Endothelial cell of umbilical vein (primary cell): ENCODE data around the gene RPP30. TPM values are rescaled to one million over a fixed set of nuclear protein-coding genes. Genes with fewer than 3 reads are reported as not detected.

ENCODE experiments used
- BruUV-seq: library from RNA; stranded (reverse); fragments of 400-500 nt; replicated peaks from 2 replicates; lab custom pipeline; 2021; lab: Mats Ljungman, UMichigan
- CTCF ChIA-PET: fragments of 300-600, 350-600 bp; sonication (Branson Sonifier 250); formaldehyde crosslinking; loops from one replicate; lab custom pipeline; 2021; ENCODE audit warnings: antibody characterized with exemption, inconsistent platforms; lab: Charles Lee
- POLR2A ChIA-PET: fragments of 300-600, 350-600 bp; sonication (Branson Sonifier 250); formaldehyde crosslinking; loops from one replicate; lab custom pipeline; 2021; ENCODE audit warnings: antibody characterized with exemption, inconsistent platforms; lab: Charles Lee
- DNase-seq: peaks from one replicate; pipeline ENCODE4 v3.0.0-alpha.2; 2011; ENCODE audit warnings: low read depth, low spot score
- FAIRE-seq: peaks from 2 replicates; lab custom pipeline; 2011; peaks lifted over from hg19 to GRCh38; lab: Jason Lieb, UNC
- H2AFZ ChIP-seq: 2 replicates; pipeline ENCODE4 v1.6.0; 2012; ENCODE audit warnings: low read depth, low read length, control low read depth, inconsistent platforms
- H3K27ac ChIP-seq: 2 replicates; pipeline ENCODE4 v1.5.1; 2011; ENCODE audit warnings: low read depth, mild to moderate bottlenecking, control low read depth, low read length, moderate library complexity; ENCODE audit not compliant: insufficient read depth
- H3K27me3 ChIP-seq, 2 experiments: 2 replicates each; pipeline versions ENCODE4 v1.6.0 to v1.6.1; 2011; ENCODE audit warnings: low read length in 2 of 2, mixed read lengths in 1 of 2; ENCODE audit not compliant: control insufficient read depth in 2 of 2, insufficient read depth in 2 of 2
- H3K36me3 ChIP-seq, 2 experiments: 2 replicates in 1 of 2; 3 replicates in 1 of 2; pipeline ENCODE4 v1.5.1; 2011; ENCODE audit warnings: low read length in 2 of 2, mild to moderate bottlenecking in 1 of 2, moderate library complexity in 1 of 2; ENCODE audit not compliant: control insufficient read depth in 2 of 2, insufficient read depth in 2 of 2; ENCODE audit errors: extremely low read depth in 1 of 2
- H3K4me1 ChIP-seq: 3 replicates; pipeline ENCODE4 v1.5.1; 2011; ENCODE audit warnings: mild to moderate bottlenecking, low read length; ENCODE audit not compliant: control insufficient read depth, insufficient read depth; ENCODE audit errors: extremely low read depth
- H3K4me2 ChIP-seq: 2 replicates; pipeline ENCODE4 v1.6.1; 2011; ENCODE audit warnings: low read length, control low read depth, mixed read lengths; ENCODE audit not compliant: insufficient read depth
- H3K4me3 ChIP-seq, 3 experiments: fragments of 200-600 bp in 1 of 3; sonication (generic), shearing (Covaris generic) in 1 of 3; replicated peaks in 1 of 3; 2 replicates each; pipeline ENCODE4 v1.5.1; 2011 to 2016; ENCODE audit warnings: control low read depth in 3 of 3, low read length in 3 of 3, mild to moderate bottlenecking in 2 of 3, inconsistent platforms in 1 of 3, low read depth in 1 of 3, moderate library complexity in 1 of 3; ENCODE audit not compliant: insufficient read depth in 1 of 3
- H3K79me2 ChIP-seq: 2 replicates; pipeline ENCODE4 v1.6.0; 2012; ENCODE audit warnings: low read length, inconsistent platforms; ENCODE audit not compliant: control insufficient read depth, insufficient read depth
- H3K9ac ChIP-seq: replicated peaks from 2 replicates; pipeline ENCODE3; 2011; ENCODE audit warnings: low read length, control low read depth; ENCODE audit not compliant: insufficient read depth; ENCODE audit errors: extremely low read depth
- H3K9me1 ChIP-seq: replicated peaks from 3 replicates; pipeline ENCODE4 v1.6.0; 2011; ENCODE audit warnings: mild to moderate bottlenecking, low read length; ENCODE audit not compliant: control insufficient read depth, insufficient read depth; ENCODE audit errors: extremely low read depth
- H3K9me3 ChIP-seq: replicated peaks from 2 replicates; pipeline ENCODE4 v1.5.1; 2012; ENCODE audit warnings: low read length, inconsistent platforms; ENCODE audit not compliant: control insufficient read depth, insufficient read depth
- H4K20me1 ChIP-seq: replicated peaks from 2 replicates; pipeline ENCODE3; 2011; ENCODE audit warnings: mild to moderate bottlenecking, low read length; ENCODE audit not compliant: control insufficient read depth, insufficient read depth; ENCODE audit errors: extremely low read depth
- EZH2 ChIP-seq: IDR thresholded peaks from 2 replicates; pipeline ENCODE4 v1.6.1; 2012; ENCODE audit warnings: borderline replicate concordance, low read depth, mild to moderate bottlenecking, moderate library complexity, low read length, inconsistent platforms; ENCODE audit not compliant: severe bottlenecking
- FOS ChIP-seq: IDR thresholded peaks from 2 replicates; pipeline ENCODE4 v1.6.1; 2011; ENCODE audit warnings: mild to moderate bottlenecking, low read length, moderate library complexity, borderline replicate concordance; ENCODE audit not compliant: insufficient read depth
- GATA2 ChIP-seq: IDR thresholded peaks from 2 replicates; pipeline ENCODE4 v1.7.0; 2011; ENCODE audit warnings: low read depth, mild to moderate bottlenecking, moderate library complexity, mixed read lengths, low read length; ENCODE audit not compliant: insufficient read length, insufficient read depth
- JUN ChIP-seq: IDR thresholded peaks from 2 replicates; pipeline ENCODE4 v1.6.1; 2011; ENCODE audit warnings: borderline replicate concordance, low read depth; ENCODE audit not compliant: insufficient read length, insufficient read depth
- MYC ChIP-seq: IDR thresholded peaks from one replicate; pipeline ENCODE4 v1.6.1; 2011; ENCODE audit warnings: mild to moderate bottlenecking, low read depth, low read length
- POLR2A ChIP-seq: IDR thresholded peaks from 2 replicates; pipeline ENCODE4 v1.6.1; 2012; ENCODE audit warnings: low read depth, mild to moderate bottlenecking, control low read depth, low read length
- POLR2AphosphoS5 ChIP-seq: IDR thresholded peaks from 2 replicates; pipeline ENCODE4 v1.6.1; 2012; ENCODE audit warnings: low read depth, mild to moderate bottlenecking, control low read depth, low read length, moderate library complexity; ENCODE audit not compliant: insufficient read depth
- dilution Hi-C: fragments of 300-500 bp; cut with MboI; formaldehyde crosslinking; loops from one replicate; pipeline ENCODE4 v1.15.0; 2019; ENCODE audit warnings: low sequenced_read_pairs; ENCODE audit not compliant: extremely low pct_ligation_motif_present
- intact Hi-C: fragments of 100-400 bp; cut with micrococcal nuclease; formaldehyde crosslinking; loops from one replicate; pipeline ENCODE4 v1.10.0; 2022
- polyA plus RNA-seq, 4 experiments: library from polyadenylated mRNA; depleted of rRNA in 3 of 4; stranded (reverse) in 3 of 4; unstranded in 1 of 4; fragments of >200 nt; gene quantifications; 2 replicates each; pipeline versions ENCODE4 v1.2.1 to v1.2.3, GENCODE V29; 2011 to 2012; ENCODE audit warnings: missing spikeins in 1 of 4
- total RNA-seq: library from RNA; stranded (reverse); gene quantifications from 2 replicates; pipeline ENCODE4 v1.2.3, GENCODE V29; 2021
- TF ChIP-seq, protein P1 (sequence below), 2 donors: IDR thresholded peaks; 1 replicate in 1 of 2; 2 replicates in 1 of 2; pipeline ENCODE4 v1.5.1; 2011; ENCODE audit warnings: low read length in 2 of 2, mild to moderate bottlenecking in 2 of 2, moderate library complexity in 2 of 2, control low read depth in 1 of 2, inconsistent platforms in 1 of 2, low read depth in 1 of 2; ENCODE audit not compliant: insufficient read depth in 1 of 2; ENCODE audit errors: extremely low read depth in 1 of 2
- TF ChIP-seq, protein P2 (sequence below): IDR thresholded peaks from 2 replicates; pipeline ENCODE4 v1.6.1; 2011; ENCODE audit not compliant: insufficient read depth, insufficient read length

Gene RPP30
- total and polyA plus RNA-seq, 2 donors (not counting 3 experiments of a cell fraction or from before 2014, with no cell fraction given): 21.1 to 47.8 TPM

DNA sequence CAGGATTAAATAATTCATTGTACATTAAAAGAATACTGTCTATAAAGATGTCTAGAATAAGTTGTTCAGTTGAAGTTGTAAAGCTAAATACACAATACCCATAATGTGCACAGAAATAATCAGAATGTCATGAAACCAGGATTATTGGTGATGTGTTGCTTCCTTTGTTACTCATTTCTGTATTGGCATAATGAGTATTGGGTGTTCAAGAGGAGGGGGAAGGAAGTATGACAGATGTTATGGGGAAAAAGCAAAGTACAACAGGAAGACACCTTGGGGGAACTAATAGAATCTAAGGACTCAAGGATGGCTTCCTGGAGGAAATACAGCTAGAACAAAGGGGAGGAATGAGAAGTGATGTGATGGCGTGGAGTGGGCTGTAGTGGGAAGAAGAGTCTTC lies 34.2 kb downstream of the RPP30 start:
- Histone ChIP-seq H3K79me2 (no peaks in the 10 kb centered on the region), H3K4me2 (peak overlapping the region; percentile 21), H3K36me3 (peaks cover 0 to 3% of the 10 kb centered on the region in 2 experiments), H3K27me3 (no peaks in the 10 kb centered on the region), H3K9me1 (no peaks in the 10 kb centered on the region), H3K9me3 (no peaks in the 10 kb centered on the region), H3K9ac (no peak overlapping the region), H3K4me3 (no peak overlapping the region), H3K4me1 (peaks cover 11% of the 10 kb centered on the region), H2AFZ (no peak overlapping the region), H3K27ac (no peak overlapping the region), H4K20me1 (no peaks in the 10 kb centered on the region)
- ChIA-PET CTCF (interaction anchor here (1.0 kb wide), 1 partner anchor 368 kb away, joined by 3 read pairs; no protein-coding TSS in a partner anchor), POLR2A (no interaction called here)
- FAIRE-seq (no peak), DNase-seq (no peak)
- BruUV-seq: no TSS peak
- dilution Hi-C loops: no loop called here
- intact Hi-C loops: no loop called here
- TF ChIP-seq, protein P1, sequence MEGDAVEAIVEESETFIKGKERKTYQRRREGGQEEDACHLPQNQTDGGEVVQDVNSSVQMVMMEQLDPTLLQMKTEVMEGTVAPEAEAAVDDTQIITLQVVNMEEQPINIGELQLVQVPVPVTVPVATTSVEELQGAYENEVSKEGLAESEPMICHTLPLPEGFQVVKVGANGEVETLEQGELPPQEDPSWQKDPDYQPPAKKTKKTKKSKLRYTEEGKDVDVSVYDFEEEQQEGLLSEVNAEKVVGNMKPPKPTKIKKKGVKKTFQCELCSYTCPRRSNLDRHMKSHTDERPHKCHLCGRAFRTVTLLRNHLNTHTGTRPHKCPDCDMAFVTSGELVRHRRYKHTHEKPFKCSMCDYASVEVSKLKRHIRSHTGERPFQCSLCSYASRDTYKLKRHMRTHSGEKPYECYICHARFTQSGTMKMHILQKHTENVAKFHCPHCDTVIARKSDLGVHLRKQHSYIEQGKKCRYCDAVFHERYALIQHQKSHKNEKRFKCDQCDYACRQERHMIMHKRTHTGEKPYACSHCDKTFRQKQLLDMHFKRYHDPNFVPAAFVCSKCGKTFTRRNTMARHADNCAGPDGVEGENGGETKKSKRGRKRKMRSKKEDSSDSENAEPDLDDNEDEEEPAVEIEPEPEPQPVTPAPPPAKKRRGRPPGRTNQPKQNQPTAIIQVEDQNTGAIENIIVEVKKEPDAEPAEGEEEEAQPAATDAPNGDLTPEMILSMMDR (IDR thresholded peaks at IDR 0.05; ENCODE audit: extremely low read depth in 1 of 2, insufficient read depth in 1 of 2, low read depth in 1 of 2, low read length in 2 of 2): no peak
- peak; percentile 40 for TF ChIP-seq FOS

DNA sequence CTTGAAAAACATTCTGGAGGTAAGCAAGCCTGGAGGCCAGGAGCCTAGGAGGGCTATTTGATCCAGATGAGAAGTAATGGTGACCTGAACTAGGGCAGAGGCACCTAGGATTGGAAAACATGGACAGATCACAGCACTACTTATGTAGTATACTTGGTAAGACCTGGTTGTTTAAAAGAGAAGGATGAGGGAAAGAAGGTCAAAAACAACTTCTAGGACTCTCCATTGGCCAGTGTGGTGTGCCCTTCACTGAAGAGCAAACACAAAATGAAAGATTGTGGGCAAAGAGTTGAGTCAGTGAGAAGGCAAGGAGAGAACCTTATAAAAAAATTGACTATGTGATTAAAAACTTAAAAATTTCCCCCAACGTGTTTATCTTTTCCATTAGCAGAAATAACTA lies 34.8 kb downstream of the RPP30 start:
- H3K4me1 ChIP-seq: peaks cover 11% of the 10 kb centered on the region
- H3K9ac ChIP-seq: no peak overlapping the region
- H3K27me3 ChIP-seq: no peaks in the 10 kb centered on the region
- no peaks in the 10 kb centered on the region for H3K9me3 ChIP-seq
- no peak overlapping the region for H2AFZ ChIP-seq
- intact Hi-C loops: no loop called here
- ChIA-PET POLR2A (no interaction called here), CTCF (interaction anchor here (1.0 kb wide), 1 partner anchor 368 kb away, joined by 3 read pairs; no protein-coding TSS in a partner anchor)
- peaks cover 0 to 3% of the 10 kb centered on the region in 2 experiments for H3K36me3 ChIP-seq
- H3K27ac ChIP-seq: no peak overlapping the region
- FAIRE-seq: no peak
- no peak overlapping the region for H3K4me3 ChIP-seq
- no peaks in the 10 kb centered on the region for H3K79me2 ChIP-seq
- H4K20me1 ChIP-seq: no peaks in the 10 kb centered on the region
- TF ChIP-seq, protein P1 (IDR thresholded peaks at IDR 0.05; ENCODE audit: extremely low read depth in 1 of 2, insufficient read depth in 1 of 2, low read depth in 1 of 2, low read length in 2 of 2): no peak
- TF ChIP-seq EZH2 (no peak), MYC (no peak), POLR2A (no peak), FOS (no peak), POLR2AphosphoS5 (no peak), GATA2 (no peak), JUN (no peak)
- TF ChIP-seq, protein P2, sequence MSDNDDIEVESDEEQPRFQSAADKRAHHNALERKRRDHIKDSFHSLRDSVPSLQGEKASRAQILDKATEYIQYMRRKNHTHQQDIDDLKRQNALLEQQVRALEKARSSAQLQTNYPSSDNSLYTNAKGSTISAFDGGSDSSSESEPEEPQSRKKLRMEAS: no peak
- dilution Hi-C loops: no loop called here
- H3K9me1 ChIP-seq: no peaks in the 10 kb centered on the region
- no peak overlapping the region for H3K4me2 ChIP-seq
- DNase-seq: no peak
- BruUV-seq: no TSS peak
